Nephron (organoid): Measurements from ENCODE around the gene SIK3.

Experiments
- H3K27ac Mint-ChIP-seq, 3 experiments: 2 replicates each; pipeline ENCODE4 v1.8.0; 2020; ENCODE audit warnings: mixed read lengths in 3 of 3, mild to moderate bottlenecking in 2 of 3, moderate library complexity in 1 of 3
- H3K27me3 Mint-ChIP-seq: 2 replicates; pipeline ENCODE4 v1.8.0; 2021; ENCODE audit warnings: low read depth, mild to moderate bottlenecking, moderate library complexity, mixed read lengths
- H3K36me3 Mint-ChIP-seq: 2 replicates; pipeline ENCODE4 v1.8.0; 2020; ENCODE audit warnings: low read depth, mixed read lengths
- H3K4me1 Mint-ChIP-seq: 2 replicates; pipeline ENCODE4 v1.8.0; 2020; ENCODE audit warnings: mixed read lengths
- H3K4me3 Mint-ChIP-seq, 3 experiments: 2 replicates each; pipeline ENCODE4 v1.8.0; 2020; ENCODE audit warnings: mild to moderate bottlenecking in 3 of 3, mixed read lengths in 3 of 3, moderate library complexity in 2 of 3
- H3K9me3 Mint-ChIP-seq: 2 replicates; pipeline ENCODE4 v1.8.0; 2020; ENCODE audit warnings: mixed read lengths
- TF ChIP-seq, protein P1 (sequence below), 3 experiments: fragments of 200-600 bp; sonication (generic); IDR thresholded peaks; one replicate each; pipeline ENCODE4 v1.5.0; 2021; ENCODE audit warnings: antibody characterized with exemption in 3 of 3; ENCODE audit not compliant: unreplicated experiment in 3 of 3

The SIK3 gene

GRCh38 chr11:117068303-117068860 lies 29.8 kb downstream of the SIK3 start:
- no peaks in the 10 kb centered on the region for H3K36me3 Mint-ChIP-seq
- no peak overlapping the region for H3K27ac Mint-ChIP-seq
- TF ChIP-seq, protein P1, sequence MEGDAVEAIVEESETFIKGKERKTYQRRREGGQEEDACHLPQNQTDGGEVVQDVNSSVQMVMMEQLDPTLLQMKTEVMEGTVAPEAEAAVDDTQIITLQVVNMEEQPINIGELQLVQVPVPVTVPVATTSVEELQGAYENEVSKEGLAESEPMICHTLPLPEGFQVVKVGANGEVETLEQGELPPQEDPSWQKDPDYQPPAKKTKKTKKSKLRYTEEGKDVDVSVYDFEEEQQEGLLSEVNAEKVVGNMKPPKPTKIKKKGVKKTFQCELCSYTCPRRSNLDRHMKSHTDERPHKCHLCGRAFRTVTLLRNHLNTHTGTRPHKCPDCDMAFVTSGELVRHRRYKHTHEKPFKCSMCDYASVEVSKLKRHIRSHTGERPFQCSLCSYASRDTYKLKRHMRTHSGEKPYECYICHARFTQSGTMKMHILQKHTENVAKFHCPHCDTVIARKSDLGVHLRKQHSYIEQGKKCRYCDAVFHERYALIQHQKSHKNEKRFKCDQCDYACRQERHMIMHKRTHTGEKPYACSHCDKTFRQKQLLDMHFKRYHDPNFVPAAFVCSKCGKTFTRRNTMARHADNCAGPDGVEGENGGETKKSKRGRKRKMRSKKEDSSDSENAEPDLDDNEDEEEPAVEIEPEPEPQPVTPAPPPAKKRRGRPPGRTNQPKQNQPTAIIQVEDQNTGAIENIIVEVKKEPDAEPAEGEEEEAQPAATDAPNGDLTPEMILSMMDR (IDR thresholded peaks at IDR 0.05; ENCODE audit: unreplicated experiment in 3 of 3), result no peak
- peaks cover 15% of the 10 kb centered on the region for H3K4me1 Mint-ChIP-seq
- no peaks in the 10 kb centered on the region for H3K9me3 Mint-ChIP-seq
- H3K27me3 Mint-ChIP-seq, result no peaks in the 10 kb centered on the region
- H3K4me3 Mint-ChIP-seq, result no peak overlapping the region

- Mint-ChIP-seq H3K9me3 (no peaks in the 10 kb centered on the region), H3K36me3 (no peaks in the 10 kb centered on the region), H3K4me1 (peaks cover 20% of the 10 kb centered on the region), H3K27ac (peak overlapping the region in 2 of 3 experiments; percentile 6 to 15), H3K4me3 (no peak overlapping the region), H3K27me3 (no peaks in the 10 kb centered on the region)
- TF ChIP-seq, protein P1 (IDR thresholded peaks at IDR 0.05; ENCODE audit: unreplicated experiment in 3 of 3), result no peak
These were observed 31.3 kb downstream of the SIK3 start for GRCh38 chr11:117066959-117067358.

DNA sequence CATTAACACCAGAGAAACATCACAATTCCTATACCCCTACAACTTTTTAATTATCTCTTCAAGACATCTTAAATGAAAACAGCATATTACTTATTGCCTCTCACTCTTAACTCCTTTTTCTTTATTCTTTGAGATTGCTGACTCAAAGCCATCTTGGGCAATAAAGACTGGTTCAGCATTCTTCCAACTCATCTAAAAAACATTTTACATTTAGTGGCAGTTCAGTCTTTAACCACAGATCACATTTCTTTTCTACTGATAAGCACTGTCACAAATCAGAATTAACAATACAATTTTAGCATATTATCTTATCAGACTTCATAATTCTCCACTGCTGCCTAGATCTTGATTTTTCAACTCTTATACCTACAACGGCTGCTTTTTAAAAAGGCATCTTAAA lies 34.0 kb downstream of the SIK3 start:
- TF ChIP-seq, protein P1 (IDR thresholded peaks at IDR 0.05; ENCODE audit: unreplicated experiment in 3 of 3), result no peak
- Mint-ChIP-seq H3K9me3 (no peaks in the 10 kb centered on the region), H3K27ac (peak overlapping the region; percentile 28 to 77 (median 60)), H3K36me3 (no peaks in the 10 kb centered on the region), H3K4me3 (no peak overlapping the region), H3K4me1 (peaks cover 15% of the 10 kb centered on the region), H3K27me3 (no peaks in the 10 kb centered on the region)

- TF ChIP-seq, protein P1 (IDR thresholded peaks at IDR 0.05; ENCODE audit: unreplicated experiment in 3 of 3), result no peak
- Mint-ChIP-seq H3K27me3 (no peaks in the 10 kb centered on the region), H3K4me3 (no peak overlapping the region), H3K27ac (no peak overlapping the region), H3K36me3 (no peaks in the 10 kb centered on the region), H3K4me1 (peaks cover 26% of the 10 kb centered on the region), H3K9me3 (no peaks in the 10 kb centered on the region)
These were observed 35.7 kb downstream of the SIK3 start for GRCh38 chr11:117062498-117062897.

- Mint-ChIP-seq H3K36me3 (no peaks in the 10 kb centered on the region), H3K4me3 (no peak overlapping the region), H3K4me1 (peaks cover 26% of the 10 kb centered on the region), H3K9me3 (no peaks in the 10 kb centered on the region), H3K27ac (no peak overlapping the region), H3K27me3 (no peaks in the 10 kb centered on the region)
- TF ChIP-seq, protein P1 (IDR thresholded peaks at IDR 0.05; ENCODE audit: unreplicated experiment in 3 of 3), result no peak
These were observed 37.0 kb downstream of the SIK3 start for GRCh38 chr11:117061256-117061655.

- no peak overlapping the region for H3K4me3 Mint-ChIP-seq
- TF ChIP-seq, protein P1 (IDR thresholded peaks at IDR 0.05; ENCODE audit: unreplicated experiment in 3 of 3), result no peak
- peak overlapping the region in 2 of 3 experiments; percentile 33 to 42 for H3K27ac Mint-ChIP-seq
- no peaks in the 10 kb centered on the region for H3K27me3 Mint-ChIP-seq
- no peaks in the 10 kb centered on the region for H3K36me3 Mint-ChIP-seq
- no peaks in the 10 kb centered on the region for H3K9me3 Mint-ChIP-seq
- H3K4me1 Mint-ChIP-seq, result peaks cover 26% of the 10 kb centered on the region
These were observed 38.5 kb downstream of the SIK3 start for GRCh38 chr11:117059611-117060148.
